ENCODE data around the gene MCF2L. TPM values are rescaled to one million over a fixed set of nuclear protein-coding genes. Genes with fewer than 3 reads are reported as not detected.
"Not testable (repeated sequence)": the region's sequence is repeated elsewhere in the genome, so short reads cannot be mapped to it uniquely, and the experiment has no call there.

MCF2L gene
- polyA plus RNA-seq, 3 donors = 18.0 to 77.6 (median 53.4) TPM

DNA sequence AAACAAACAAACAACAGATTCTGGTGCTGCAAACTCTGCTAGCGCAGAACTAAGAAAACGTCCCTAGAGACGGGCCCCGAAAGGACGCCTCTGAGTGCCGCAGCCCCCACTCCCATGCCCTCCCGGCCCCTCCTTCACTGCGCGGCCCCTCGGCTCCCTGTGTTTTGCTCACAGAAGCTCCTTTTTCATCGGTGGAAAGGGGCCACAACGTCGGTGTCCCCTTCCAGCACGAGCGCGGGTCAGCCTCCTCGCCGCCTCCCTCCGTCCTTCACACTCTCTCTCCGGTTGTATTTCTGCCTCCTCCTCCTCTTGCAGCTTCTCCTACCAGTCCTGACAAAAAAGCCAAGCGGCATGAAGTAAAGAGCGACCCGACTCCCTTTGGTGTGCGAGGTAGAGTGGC is 121.8 kb downstream of the MCF2L start:
- no peak overlapping the region for H3K27ac ChIP-seq (ENCODE audit: low read depth, low read length)
- WGBS, 3 donors = 89 to 95% (median 94%) methylated on average over 24 of the region's 24 CpGs

DNA sequence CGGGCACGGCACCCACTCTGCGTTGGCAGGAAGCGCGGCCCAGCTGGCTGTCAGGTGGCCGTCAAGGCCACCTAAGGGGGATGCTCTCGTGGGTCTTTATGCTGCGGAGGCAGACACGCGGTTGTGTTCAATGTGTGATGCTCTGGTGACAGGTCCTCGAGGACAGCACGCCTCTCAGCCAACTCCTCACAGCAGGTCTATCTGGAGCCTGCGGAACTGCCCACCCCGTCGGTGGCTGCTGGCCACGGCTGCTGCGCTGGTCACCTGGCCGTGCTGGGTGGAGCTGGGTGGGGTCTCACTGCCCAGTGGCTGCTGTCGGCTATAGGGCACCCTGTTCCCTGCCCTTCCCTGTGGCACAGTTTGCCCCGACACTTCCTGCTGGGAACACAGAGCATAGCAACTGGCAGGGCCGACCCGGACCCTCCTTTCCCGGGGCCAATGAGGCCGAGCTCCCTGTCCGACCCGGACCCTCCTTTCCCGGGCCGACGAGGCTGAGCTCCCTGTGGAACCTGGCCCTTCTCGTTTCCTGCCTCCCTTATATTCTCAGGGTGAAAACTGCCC is 122.3 kb downstream of the MCF2L start:
- WGBS, 3 donors = 86 to 90% (median 88%) methylated on average over 30 of the region's 30 CpGs
- H3K27ac ChIP-seq (ENCODE audit: low read depth, low read length) = no peak overlapping the region

DNA sequence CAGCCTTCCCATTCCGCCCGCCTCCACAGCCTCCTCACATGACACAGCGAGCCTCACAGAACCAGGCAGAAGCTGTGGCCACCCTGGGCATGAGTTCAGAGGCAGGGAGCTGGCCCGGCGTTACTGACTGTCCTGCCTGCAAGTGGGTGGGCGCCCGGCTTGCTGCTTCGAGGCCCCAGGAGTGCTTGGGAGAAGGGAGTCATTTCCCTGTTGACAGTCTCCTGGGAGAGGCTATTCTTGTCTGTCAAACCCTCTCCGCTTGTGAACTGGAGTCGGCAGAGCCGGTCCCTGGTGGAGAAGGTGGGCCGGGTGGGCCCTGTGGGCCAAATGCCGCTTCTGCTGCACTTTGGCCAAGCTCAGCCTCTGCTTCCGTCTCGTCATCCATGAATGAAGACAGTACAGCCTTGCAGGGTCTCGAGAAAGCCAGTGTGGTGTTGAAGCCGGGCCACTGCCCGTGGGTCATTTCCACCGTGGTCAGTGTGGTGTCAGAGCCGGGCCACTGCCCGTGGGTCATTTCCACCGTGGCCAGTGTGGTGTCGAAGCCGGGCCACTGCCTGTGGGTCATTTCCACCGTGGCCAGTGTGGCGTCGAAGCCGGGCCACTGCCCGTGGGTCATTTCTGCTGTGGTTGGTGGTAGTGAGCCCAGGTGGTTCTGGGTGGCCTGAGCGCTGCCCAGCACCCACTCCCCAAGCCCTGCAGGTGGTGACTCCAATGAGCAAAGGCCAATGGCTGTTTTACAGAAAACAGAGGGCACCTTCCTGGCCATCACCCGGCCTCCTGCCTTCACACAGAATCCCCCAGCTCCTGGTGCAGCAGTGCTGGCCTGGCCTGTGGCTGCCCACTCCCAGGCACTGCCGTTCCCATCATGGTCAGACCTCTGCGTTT is 123.1 kb downstream of the MCF2L start:
- 88 to 89% (median 89%) methylated on average over 33 of the region's 33 CpGs for WGBS, 3 donors

DNA sequence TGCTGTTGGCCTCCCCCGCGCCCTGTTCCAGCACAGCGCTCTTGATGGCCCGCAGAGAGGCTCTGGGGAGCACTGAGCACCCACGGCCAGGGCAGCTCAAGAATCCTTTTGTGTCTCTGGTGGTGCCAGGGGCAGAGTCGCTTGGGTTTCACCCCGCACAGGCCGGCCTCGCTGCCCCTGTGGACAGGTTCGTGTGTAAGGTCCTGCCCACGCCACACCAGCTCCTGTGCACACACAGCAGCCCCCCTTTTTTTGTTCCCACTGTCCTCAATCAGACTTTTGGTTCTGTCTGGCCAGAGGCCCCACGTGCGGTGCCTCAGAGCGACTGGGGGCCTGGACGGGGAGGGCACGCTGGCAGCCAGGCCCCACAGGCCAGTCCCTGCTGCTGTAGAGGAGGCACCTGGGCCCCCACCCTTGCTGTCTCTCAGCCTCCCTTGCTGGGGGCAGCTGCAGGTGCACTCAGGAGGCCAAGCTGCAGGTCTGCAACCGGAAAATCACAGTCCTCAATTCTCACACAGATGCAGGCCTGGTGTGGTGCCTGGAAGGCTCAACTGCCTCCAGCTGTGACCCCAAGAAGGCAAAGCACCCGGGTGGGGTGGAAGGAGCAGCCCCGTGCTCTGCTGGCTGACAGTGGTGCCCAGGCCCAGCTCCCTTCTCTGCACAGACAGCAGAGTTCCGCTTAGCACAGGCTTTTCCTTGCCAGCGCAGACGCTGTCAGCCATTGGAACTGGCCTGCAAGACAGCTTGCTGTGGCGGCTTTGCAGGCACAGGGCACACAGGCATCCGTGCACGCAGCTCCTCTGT is 124.0 kb downstream of the MCF2L start:
- 91 to 93% (median 93%) methylated on average over 25 of the region's 25 CpGs for WGBS, 3 donors

More for the DNA sequence above, 123.1 kb downstream of the MCF2L start:
- H3K27ac ChIP-seq (ENCODE audit: low read depth, low read length) = no peak overlapping the region

DNA sequence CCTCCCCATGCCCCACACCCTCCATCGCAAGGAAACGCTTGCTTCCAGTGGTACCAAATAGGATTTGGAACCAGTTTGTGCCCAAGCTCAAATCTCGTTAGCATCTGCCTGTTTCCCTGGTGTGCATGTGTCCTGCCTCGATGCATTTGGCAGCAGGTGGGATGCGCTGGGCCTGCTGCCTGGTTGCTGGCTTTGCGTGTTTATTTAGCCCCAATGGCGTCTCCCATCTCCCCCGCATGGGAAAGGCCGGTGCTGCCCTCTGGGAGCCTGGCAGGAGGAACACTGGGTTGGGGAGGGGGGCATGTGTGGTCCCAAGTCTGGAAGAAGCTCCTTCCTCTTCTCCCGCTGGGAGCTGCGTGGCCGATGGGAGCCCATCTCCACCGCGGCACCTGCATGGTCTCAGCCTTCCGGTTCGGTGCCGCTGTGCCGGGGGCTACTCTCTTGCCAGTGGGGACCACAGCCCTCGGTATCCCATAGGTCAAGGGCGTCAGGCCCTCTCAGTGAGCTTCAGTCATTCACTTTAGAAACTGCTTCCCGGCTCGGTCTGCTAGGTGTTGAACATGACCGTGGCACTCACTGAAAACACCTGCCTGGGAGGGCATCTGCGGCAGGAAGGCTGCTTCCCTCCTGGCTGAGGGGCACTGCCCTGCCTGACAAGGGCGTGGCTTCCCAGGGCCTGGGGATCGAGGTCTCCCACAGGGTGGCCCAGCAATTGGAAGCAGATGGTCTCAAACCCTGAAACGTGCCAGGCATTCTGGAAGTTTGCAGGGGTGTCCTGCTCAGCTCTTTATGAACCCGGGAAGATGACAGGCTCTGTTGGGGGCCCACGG is 124.8 kb downstream of the MCF2L start:
- 82 to 85% (median 84%) methylated on average over 29 of the region's 29 CpGs for WGBS, 3 donors

More for the DNA sequence above, 124.0 kb downstream of the MCF2L start:
- H3K27ac ChIP-seq (ENCODE audit: low read depth, low read length) = no peak overlapping the region

DNA sequence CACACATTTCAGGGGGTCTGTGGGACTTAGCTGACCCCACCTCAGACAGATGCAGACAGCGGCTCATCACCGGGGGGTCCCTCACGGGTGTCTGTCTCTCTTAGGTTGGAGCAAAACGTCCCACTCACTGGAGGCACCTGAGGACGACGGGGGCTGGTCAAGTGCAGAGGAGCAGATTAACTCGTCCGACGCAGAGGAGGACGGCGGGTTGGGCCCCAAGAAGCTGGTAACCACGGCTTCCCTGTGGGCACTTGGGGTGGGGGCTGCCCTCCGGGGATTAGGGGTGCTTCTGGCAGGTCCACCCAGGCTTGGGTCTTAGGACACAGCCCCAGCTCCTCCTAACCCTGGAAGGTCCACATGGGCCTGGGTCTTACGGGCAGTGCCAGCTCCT is 125.4 kb downstream of the MCF2L start:
- WGBS, 3 donors = 85 to 92% (median 86%) methylated on average over 14 of the region's 14 CpGs
- H3K27ac ChIP-seq (ENCODE audit: low read depth, low read length) = no peak overlapping the region

More for the DNA sequence above, 124.8 kb downstream of the MCF2L start:
- no peak overlapping the region for H3K27ac ChIP-seq (ENCODE audit: low read depth, low read length)

DNA sequence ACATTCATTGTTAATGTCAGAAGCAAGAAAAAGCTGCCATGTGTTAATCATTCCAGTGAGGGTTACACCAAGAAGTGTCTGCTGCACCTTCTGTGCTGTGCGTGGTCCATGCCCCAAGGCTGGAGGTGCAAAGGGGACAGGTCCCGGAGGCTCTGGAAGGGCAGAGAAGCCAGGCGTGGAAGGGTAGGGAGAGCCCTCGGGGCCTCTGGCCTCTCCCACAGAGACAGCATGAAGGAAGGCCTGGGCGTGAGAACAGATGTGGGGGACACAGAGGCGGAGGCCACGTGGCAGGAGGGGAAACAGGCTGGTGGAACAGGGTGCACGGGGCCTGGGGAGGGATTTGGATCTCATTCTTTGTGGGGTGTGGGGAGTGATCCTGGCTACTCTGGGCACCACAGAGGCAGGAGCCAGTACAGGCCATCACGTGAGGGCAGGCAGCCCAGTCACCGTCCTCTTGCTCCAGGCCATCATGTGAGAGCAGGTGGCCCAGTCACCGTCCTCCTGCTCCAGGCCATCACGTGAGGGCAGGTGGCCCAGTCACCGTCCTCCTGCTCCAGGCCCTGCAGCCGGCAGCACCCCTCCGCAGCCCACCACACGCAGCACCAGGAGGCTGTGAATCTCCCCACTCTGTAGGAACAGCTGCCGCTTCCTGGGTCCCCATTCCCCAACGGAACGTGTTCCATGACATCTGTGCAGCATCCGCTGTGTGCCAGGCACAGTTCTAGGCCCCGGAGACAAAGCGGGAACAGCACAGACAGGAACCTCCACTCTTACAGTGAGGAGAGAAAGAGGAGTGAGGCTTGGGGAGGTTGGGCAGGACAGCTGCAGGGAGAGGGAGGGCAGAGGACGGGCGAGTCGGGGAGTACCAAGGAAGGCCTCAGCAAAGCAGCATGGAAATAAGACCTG is 126.4 kb downstream of the MCF2L start:
- 89 to 93% (median 90%) methylated on average over 25 of the region's 25 CpGs for WGBS, 3 donors
- H3K27ac ChIP-seq (ENCODE audit: low read depth, low read length) = no peak overlapping the region

DNA sequence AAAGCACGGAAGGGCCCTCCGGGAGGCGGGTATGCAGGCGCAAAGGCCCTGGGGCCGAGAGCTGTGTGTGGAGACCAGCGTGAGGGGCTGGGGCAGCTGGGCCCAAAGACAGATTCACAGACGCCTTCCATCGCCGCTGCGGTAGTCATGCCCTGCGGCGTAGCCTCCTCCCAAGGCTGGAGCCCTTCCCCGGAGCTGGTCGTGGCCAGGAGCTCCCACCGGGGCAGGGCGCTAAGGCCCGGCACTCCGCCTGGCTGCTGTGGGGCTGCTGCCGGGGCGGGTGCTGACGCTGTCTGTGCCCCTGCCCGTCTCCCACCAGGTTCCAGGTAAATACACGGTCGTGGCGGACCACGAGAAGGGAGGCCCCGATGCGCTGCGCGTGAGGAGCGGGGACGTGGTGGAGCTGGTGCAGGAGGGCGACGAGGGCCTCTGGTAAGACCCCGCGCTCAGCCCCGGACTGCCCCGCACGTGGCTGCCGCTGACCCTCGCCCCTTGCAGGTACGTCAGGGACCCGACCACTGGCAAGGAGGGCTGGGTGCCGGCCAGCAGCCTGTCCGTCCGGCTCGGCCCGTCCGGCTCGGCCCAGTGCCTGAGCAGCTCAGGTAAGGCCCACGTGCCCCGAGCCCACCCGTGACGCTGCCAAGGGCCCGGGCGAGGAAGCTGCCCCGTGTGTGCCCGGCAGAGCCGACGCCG is 127.2 kb downstream of the MCF2L start:
- H3K27ac ChIP-seq (ENCODE audit: low read depth, low read length) = no peak overlapping the region
- 95 to 96% (median 95%) methylated on average over 47 to 61 of the region's 61 CpGs for WGBS, 3 donors

DNA sequence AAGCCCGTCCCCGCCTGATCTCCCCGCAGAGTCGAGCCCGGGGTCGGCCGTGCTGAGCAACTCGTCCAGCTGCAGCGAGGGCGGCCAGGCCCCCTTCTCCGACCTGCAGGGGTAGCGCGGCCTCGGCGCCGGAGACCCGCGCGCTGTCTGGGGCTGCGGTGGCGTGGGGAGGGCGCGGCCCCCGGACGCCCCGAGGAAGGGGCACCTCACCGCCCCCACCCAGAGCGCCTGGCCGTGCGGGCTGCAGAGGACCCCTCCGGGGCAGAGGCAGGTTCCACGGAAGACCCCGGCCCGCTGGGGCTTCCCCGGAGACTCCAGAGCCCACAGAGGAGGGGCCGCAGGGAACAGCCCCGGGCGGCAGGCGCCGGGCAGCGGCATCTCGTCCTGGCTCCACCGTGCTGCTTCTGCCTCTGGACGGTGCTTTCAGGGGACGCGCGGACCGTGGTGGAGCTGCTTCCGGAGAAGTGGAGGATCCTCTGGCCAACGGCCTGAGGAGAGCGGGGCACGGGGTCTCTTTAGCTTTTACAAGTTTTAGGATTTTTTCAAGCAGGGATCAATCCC is 127.8 kb downstream of the MCF2L start:
- H3K27ac ChIP-seq (ENCODE audit: low read depth, low read length) = no peak overlapping the region
- 93 to 98% (median 94%) methylated on average over 45 to 52 of the region's 52 CpGs for WGBS, 3 donors

DNA sequence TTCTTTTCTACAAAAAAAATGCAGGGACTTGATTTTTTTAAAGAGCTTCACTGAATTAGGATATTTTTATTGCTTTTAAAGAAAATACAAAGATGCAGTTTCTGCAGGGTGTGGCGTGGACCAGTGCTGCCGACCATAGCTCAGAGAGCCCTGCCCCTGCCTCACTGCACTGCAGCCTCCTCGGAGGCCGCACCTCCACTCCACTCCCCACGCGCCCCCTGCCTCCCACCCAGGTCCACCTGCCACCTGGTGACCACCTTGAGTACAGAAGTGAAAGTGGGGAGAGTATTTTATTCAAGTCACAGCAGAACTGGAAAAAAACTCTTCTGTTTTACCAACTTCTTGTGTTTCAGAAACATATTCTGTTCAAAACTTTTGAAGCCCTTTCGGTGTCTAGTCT is 128.6 kb downstream of the MCF2L start:
- H3K27ac ChIP-seq (ENCODE audit: low read depth, low read length) = no peak overlapping the region
- 81 to 89% (median 83%) methylated on average over 7 of the region's 7 CpGs for WGBS, 3 donors

DNA sequence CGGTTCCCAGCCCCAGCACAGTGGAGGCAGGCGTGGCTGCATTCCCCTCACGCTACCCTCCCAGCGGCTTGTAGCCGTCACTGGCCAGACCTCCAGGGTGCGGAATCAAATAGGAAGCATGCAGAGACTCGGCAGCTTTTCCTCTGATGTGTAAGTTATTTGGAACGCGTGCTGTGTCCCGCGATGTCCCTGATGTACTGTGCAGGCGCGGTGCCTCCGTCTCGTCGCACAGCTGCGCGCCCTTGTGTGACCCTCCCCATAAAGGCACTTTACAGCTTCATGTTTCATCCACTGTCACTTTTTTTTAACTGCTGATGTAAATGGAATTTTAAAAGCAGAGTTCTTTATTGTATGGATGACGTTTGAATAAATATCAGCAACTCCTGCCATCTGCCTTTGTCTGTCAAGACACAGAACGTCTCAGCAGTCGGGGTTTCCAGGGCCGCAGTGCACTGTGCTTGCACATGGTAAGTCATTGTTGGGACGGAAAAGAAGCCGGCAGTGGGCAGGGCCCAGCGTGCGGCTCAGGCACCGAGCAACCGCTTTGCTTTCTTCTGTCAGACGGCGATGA is 129.2 kb downstream of the MCF2L start:
- H3K27ac ChIP-seq (ENCODE audit: low read depth, low read length) = no peak overlapping the region
- WGBS, 3 donors = 62 to 84% (median 68%) methylated on average over 30 of the region's 30 CpGs

DNA sequence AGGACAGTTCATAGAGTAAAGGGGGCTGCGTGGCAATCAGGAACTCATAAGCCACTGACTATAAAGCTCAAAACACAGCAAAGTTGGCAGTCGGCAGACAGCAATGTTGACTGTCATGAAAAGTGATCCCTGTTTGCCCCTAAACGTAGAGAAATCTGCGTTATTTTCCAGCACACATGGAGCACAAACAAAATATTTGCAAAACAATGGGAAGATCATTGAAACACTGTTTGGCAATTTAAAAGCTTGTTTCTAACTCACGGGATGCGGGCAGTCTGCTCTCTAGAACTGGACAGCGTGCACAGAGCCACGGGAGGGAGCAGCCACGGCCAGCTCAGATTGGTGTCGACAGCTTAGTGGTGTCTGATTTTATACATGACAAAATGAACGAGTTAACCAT is 130.1 kb downstream of the MCF2L start:
- 88 to 91% (median 89%) methylated on average over 11 of the region's 11 CpGs for WGBS, 3 donors

DNA sequence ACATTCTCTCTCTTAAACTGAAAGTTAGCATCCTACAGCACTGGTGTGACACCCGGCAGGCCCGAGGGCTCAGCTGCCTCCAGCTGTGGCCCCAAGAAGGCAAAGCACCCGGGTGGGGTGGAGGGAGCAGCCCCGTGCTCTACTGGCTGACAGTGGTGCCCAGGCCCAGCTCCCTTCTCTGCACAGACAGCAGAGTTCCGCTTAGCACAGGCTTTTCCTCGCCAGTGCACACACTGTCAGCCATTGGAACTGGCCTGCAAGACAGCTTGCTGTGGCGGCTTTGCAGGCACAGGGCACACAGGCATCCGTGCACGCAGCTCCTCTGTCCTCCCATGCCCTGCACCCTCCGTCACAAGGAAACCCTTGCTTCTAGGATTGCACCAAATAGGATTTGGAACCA is 133.3 kb downstream of the MCF2L start:
- not testable (repeated sequence) for H3K27ac ChIP-seq (ENCODE audit: low read depth, low read length)
- 71 to 73% (median 72%) methylated on average over 10 of the region's 10 CpGs for WGBS, 3 donors

More for the DNA sequence above, 130.1 kb downstream of the MCF2L start:
- H3K27ac ChIP-seq (ENCODE audit: low read depth, low read length) = no peak overlapping the region

DNA sequence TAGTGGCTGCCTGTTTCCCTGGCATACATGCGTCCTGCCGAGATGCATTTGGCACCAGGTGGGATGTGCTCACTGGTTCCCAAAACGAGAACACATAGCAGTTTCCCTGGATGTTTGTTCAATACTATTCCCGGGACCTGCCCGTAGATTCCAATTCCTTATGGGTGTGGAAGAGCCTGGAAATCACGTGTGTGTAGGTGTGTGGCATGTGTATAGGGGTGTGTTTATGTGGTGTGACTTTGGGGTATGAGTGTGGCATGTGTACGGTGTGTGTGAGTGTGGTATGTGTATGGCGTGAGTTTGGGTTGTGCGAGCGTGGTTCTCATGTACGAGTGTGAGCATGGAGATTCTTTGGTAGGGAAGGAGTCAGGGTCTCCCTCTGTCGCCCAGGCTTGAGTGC is 133.7 kb downstream of the MCF2L start:
- 64 to 82% (median 82%) methylated on average over 12 of the region's 12 CpGs for WGBS, 3 donors
- H3K27ac ChIP-seq (ENCODE audit: low read depth, low read length) = no peak overlapping the region

DNA sequence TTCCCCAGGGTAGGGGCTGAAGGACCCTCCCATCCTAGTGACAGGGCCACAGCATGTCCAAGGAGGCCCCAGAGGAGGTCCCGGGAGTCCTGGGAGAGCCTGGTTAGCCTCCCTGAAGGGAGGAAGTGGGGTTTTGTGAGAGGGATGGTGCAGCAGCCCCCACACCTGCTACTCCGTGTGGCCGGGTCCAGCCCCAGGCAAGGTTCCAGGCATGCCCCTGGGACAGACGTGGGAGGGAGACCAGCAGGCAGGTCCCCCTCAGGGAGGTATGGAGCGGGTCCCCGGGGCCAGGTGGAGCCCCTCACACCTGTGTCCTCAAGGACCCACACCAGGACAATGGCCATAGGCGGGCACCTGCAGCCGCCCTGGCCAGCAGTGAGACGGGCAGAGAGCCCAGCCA is 134.6 kb downstream of the MCF2L start:
- no peak overlapping the region for H3K27ac ChIP-seq (ENCODE audit: low read depth, low read length)
- WGBS, 3 donors = 45 to 74% (median 62%) methylated on average over 9 of the region's 9 CpGs
